Mesendoderm (in vitro differentiated cells): ENCODE results near the gene PRSS3.

Experiments
- DNase-seq: peaks from one replicate; pipeline ENCODE4 v3.0.0; 2013
- H2AK5ac ChIP-seq: 2 replicates; pipeline ENCODE4 v1.6.1; 2013; ENCODE audit warnings: low read length, inconsistent platforms
- H2BK120ac ChIP-seq: 2 replicates; pipeline ENCODE4 v1.6.1; 2013; ENCODE audit warnings: low read depth, mild to moderate bottlenecking, low read length, moderate library complexity, mixed read lengths
- H2BK15ac ChIP-seq: replicated peaks from 2 replicates; pipeline ENCODE4 v1.6.1; 2013; ENCODE audit warnings: low read depth, mild to moderate bottlenecking, moderate library complexity
- H2BK5ac ChIP-seq: 2 replicates; pipeline ENCODE4 v1.6.1; 2013; ENCODE audit warnings: low read length, inconsistent platforms
- H3K18ac ChIP-seq: 2 replicates; pipeline ENCODE4 v1.6.1; 2013; ENCODE audit warnings: mild to moderate bottlenecking, low read length, mixed read lengths
- H3K23ac ChIP-seq: one replicate; pipeline ENCODE4 v1.6.1; 2013; ENCODE audit warnings: low read length
- H3K27ac ChIP-seq: 2 replicates; pipeline ENCODE4 v1.5.1; 2013; ENCODE audit warnings: low read depth, mild to moderate bottlenecking, inconsistent platforms, low read length, moderate library complexity
- H3K27me3 ChIP-seq: 2 replicates; pipeline ENCODE4 v1.6.1; 2013; ENCODE audit warnings: low read length, control low read depth, mild to moderate bottlenecking, inconsistent platforms; ENCODE audit not compliant: insufficient read depth, poor library complexity
- H3K36me3 ChIP-seq: 2 replicates; pipeline ENCODE4 v1.6.1; 2013; ENCODE audit warnings: low read length, inconsistent platforms; ENCODE audit not compliant: control insufficient read depth, insufficient read depth
- H3K4ac ChIP-seq: one replicate; pipeline ENCODE4 v1.6.1; 2013; ENCODE audit warnings: low read depth, mild to moderate bottlenecking, low read length, moderate library complexity
- H3K4me1 ChIP-seq: 2 replicates; pipeline ENCODE4 v1.6.1; 2013; ENCODE audit warnings: low read depth, low read length, inconsistent platforms; ENCODE audit not compliant: control insufficient read depth
- H3K4me2 ChIP-seq: 2 replicates; pipeline ENCODE4 v1.6.1; 2013; ENCODE audit warnings: low read length
- H3K4me3 ChIP-seq: 2 replicates; pipeline ENCODE4 v1.5.1; 2013; ENCODE audit warnings: mild to moderate bottlenecking, low read length
- H3K56ac ChIP-seq: one replicate; pipeline ENCODE4 v1.6.1; 2013; ENCODE audit warnings: low read length
- H3K79me1 ChIP-seq: 2 replicates; pipeline ENCODE4 v1.6.1; 2013; ENCODE audit warnings: low read length, inconsistent platforms
- H3K79me2 ChIP-seq: 2 replicates; pipeline ENCODE4 v1.6.1; 2013; ENCODE audit warnings: mild to moderate bottlenecking, low read length; ENCODE audit not compliant: control insufficient read depth, insufficient read depth
- H3K9ac ChIP-seq: 2 replicates; pipeline ENCODE4 v1.6.1; 2013; ENCODE audit warnings: low read length, inconsistent platforms
- H4K5ac ChIP-seq: one replicate; pipeline ENCODE4 v1.6.1; 2013; ENCODE audit warnings: low read length
- H4K8ac ChIP-seq: one replicate; pipeline ENCODE4 v1.6.1; 2013; ENCODE audit warnings: low read depth, mild to moderate bottlenecking, control low read depth, low read length, moderate library complexity
- WGBS: extraction: QIAGEN DNeasy Blood & Tissue Kit; methylation state at CpG from one replicate; pipeline ENCODE4 v1.1.7; 2013; ENCODE audit warnings: low lambda C conversion rate, missing lambda C conversion rate; ENCODE audit not compliant: insufficient coverage; ENCODE audit errors: extremely low coverage; 5-methylcytosine and 5-hydroxymethylcytosine counted together

The PRSS3 gene

GRCh38 chr9:33778700-33779351 lies 16.5 kb upstream of the PRSS3 start:
- H2BK15ac ChIP-seq = no peak overlapping the region
- no peak overlapping the region for H3K18ac ChIP-seq
- peak; percentile 73 for DNase-seq
- H3K4me1 ChIP-seq = no peaks in the 10 kb centered on the region
- peak overlapping the region; percentile 56 for H3K56ac ChIP-seq
- H3K4me3 ChIP-seq = no peak overlapping the region
- no CpG with 5 or more reads among the region's 6 CpGs for WGBS
- no peaks in the 10 kb centered on the region for H3K27me3 ChIP-seq
- no peak overlapping the region for H2BK5ac ChIP-seq
- no peak overlapping the region for H2AK5ac ChIP-seq
- H3K36me3 ChIP-seq = no peaks in the 10 kb centered on the region
- H3K4ac ChIP-seq = no peak overlapping the region
- H3K23ac ChIP-seq = no peak overlapping the region
- no peak overlapping the region for H3K27ac ChIP-seq
- H3K4me2 ChIP-seq = no peak overlapping the region
- H4K5ac ChIP-seq = no peak overlapping the region
- no peaks in the 10 kb centered on the region for H3K79me2 ChIP-seq
- H2BK120ac ChIP-seq = no peak overlapping the region
- no peaks in the 10 kb centered on the region for H3K79me1 ChIP-seq
- H4K8ac ChIP-seq = no peak overlapping the region
- H3K9ac ChIP-seq = no peak overlapping the region

DNA sequence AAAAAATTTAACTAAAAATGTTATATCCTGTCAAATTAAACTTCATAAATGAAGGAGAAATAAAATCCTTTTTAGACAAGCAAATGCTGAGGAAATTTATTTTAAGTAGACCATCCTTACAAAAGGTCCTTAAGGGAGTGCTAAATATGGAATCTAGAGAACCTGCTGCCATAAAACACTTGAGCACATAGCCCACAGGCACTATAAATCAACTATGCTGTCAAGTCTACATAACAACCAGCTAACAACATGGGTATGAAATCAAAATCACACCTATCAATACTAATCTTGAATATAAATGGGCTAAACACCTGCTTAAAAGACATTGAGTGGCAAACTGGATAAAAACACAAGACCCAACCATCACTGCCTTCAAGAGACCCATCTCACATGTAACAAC lies 15.1 kb upstream of the PRSS3 start:
- no peak overlapping the region for H3K18ac ChIP-seq
- H4K5ac ChIP-seq = no peak overlapping the region
- DNase-seq = no peak
- H3K27ac ChIP-seq = no peak overlapping the region
- H3K4me3 ChIP-seq = no peak overlapping the region
- no peak overlapping the region for H2BK120ac ChIP-seq
- H3K4ac ChIP-seq = no peak overlapping the region
- H3K4me1 ChIP-seq = no peaks in the 10 kb centered on the region
- no peaks in the 10 kb centered on the region for H3K36me3 ChIP-seq
- H3K27me3 ChIP-seq = no peaks in the 10 kb centered on the region
- no peak overlapping the region for H3K4me2 ChIP-seq
- H3K79me2 ChIP-seq = no peaks in the 10 kb centered on the region
- H2AK5ac ChIP-seq = no peak overlapping the region
- no peak overlapping the region for H3K56ac ChIP-seq
- H2BK15ac ChIP-seq = no peak overlapping the region
- H3K23ac ChIP-seq = no peak overlapping the region
- H2BK5ac ChIP-seq = no peak overlapping the region
- no peaks in the 10 kb centered on the region for H3K79me1 ChIP-seq
- H3K9ac ChIP-seq = no peak overlapping the region
- no peak overlapping the region for H4K8ac ChIP-seq

DNA sequence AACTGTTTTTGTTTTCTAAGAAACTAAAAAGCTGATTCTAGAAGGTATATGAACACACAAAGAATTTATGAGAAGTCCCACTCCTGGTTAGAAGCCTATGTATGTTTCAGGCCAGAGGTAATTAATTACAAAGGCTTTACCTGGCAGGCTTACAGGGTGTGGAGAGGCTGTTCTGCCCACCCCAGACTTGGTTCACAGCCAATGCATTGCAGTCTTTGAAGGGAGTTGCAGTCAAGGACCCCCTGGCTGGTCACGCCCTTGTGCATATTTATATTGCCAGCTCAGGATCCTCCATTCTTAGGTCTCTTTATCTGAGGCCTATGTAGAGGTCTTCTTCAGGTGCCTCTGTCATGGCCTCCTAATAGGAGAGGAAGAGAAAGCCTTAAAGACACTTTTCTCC lies 13.6 kb upstream of the PRSS3 start:
- no peak for DNase-seq
- Histone ChIP-seq H3K9ac (no peak overlapping the region), H3K79me2 (no peaks in the 10 kb centered on the region), H2BK15ac (no peak overlapping the region), H2BK5ac (no peak overlapping the region), H3K79me1 (no peaks in the 10 kb centered on the region), H3K27me3 (no peaks in the 10 kb centered on the region), H3K4ac (no peak overlapping the region), H4K8ac (no peak overlapping the region), H3K18ac (no peak overlapping the region), H3K56ac (no peak overlapping the region), H2BK120ac (no peak overlapping the region), H3K4me3 (no peak overlapping the region), H4K5ac (no peak overlapping the region), H3K23ac (no peak overlapping the region), H3K36me3 (no peaks in the 10 kb centered on the region), H3K4me2 (no peak overlapping the region), H3K4me1 (no peaks in the 10 kb centered on the region), H3K27ac (no peak overlapping the region), H2AK5ac (no peak overlapping the region)
- WGBS = no CpG with 5 or more reads among the region's 1 CpG

DNA sequence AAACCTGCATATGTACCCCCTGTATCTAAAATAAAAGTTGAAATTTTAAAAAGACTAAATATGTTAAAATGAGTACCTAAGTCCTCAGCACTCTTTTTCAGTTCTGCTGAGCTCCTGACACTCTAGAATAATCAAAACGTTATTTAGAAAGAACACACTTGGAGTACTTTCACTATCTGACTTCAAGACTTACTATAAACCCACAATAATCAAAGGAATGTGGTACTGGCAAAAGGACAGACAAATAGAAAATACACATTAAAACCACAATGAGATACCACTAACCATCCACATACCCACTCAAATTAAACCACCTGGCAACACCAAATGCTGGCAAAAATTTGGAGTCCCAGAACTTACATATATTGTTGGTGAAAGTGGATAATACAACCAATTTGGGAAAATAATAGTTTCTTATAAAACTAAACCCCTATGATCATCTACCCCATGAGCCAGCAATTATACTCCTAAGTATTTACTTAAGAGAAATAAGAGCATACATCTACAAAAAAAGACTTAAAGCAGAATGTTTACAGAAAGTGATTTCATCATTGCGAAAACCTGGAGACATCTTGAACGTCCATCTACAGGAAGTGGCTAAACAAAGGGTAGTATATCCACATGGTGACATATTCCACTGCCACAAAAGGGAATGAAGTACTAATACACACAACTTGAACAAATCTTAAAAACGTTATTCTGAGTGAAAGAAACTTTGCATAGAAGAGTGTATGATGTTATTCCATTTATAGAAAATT lies 12.8 kb upstream of the PRSS3 start:
- no peak overlapping the region for H4K8ac ChIP-seq
- WGBS = no CpG with 5 or more reads among the region's 4 CpGs
- H3K4ac ChIP-seq = no peak overlapping the region
- H4K5ac ChIP-seq = no peak overlapping the region
- H2AK5ac ChIP-seq = no peak overlapping the region
- H3K56ac ChIP-seq = no peak overlapping the region
- no peaks in the 10 kb centered on the region for H3K27me3 ChIP-seq
- H2BK5ac ChIP-seq = no peak overlapping the region
- no peaks in the 10 kb centered on the region for H3K79me2 ChIP-seq
- H3K27ac ChIP-seq = no peak overlapping the region
- no peaks in the 10 kb centered on the region for H3K36me3 ChIP-seq
- no peak overlapping the region for H3K4me3 ChIP-seq
- H3K23ac ChIP-seq = no peak overlapping the region
- H3K4me2 ChIP-seq = no peak overlapping the region
- H2BK120ac ChIP-seq = no peak overlapping the region
- H2BK15ac ChIP-seq = no peak overlapping the region
- no peak for DNase-seq
- H3K18ac ChIP-seq = no peak overlapping the region
- no peak overlapping the region for H3K9ac ChIP-seq
- no peaks in the 10 kb centered on the region for H3K79me1 ChIP-seq
- no peaks in the 10 kb centered on the region for H3K4me1 ChIP-seq

DNA sequence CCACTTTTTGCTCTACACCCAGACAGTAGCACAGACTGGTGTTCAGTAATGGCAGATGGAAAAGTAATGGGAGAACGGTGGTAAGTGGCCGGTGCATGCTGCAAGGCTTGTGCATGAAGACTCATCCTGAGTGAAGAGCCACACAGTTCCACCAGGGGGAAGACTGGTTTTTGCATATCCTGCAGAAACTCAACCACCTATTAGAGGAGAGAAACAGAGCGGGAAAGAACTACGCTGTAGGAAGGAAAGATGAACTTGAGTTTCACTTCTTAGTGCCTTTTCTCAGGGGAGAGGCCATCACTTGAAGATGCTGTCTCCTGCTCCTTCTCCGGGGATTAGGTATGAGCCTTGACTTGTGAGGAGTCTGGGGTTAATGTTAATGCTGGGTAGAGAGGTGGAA lies 9.4 kb upstream of the PRSS3 start:
- Histone ChIP-seq H3K4me2 (no peak overlapping the region), H3K4me1 (no peaks in the 10 kb centered on the region), H2BK15ac (no peak overlapping the region), H4K8ac (no peak overlapping the region), H3K4me3 (no peak overlapping the region), H3K9ac (no peak overlapping the region), H3K56ac (no peak overlapping the region), H2BK5ac (no peak overlapping the region), H3K27ac (no peak overlapping the region), H4K5ac (no peak overlapping the region), H3K27me3 (no peaks in the 10 kb centered on the region), H2AK5ac (no peak overlapping the region), H2BK120ac (no peak overlapping the region), H3K23ac (no peak overlapping the region), H3K4ac (no peak overlapping the region), H3K18ac (no peak overlapping the region), H3K79me1 (no peaks in the 10 kb centered on the region), H3K79me2 (no peaks in the 10 kb centered on the region), H3K36me3 (no peaks in the 10 kb centered on the region)
- peak; percentile 53 for DNase-seq
- no CpG with 5 or more reads among the region's 5 CpGs for whole genome bisulfite sequencing

- Histone ChIP-seq H3K27ac (no peak overlapping the region), H3K4me1 (no peaks in the 10 kb centered on the region), H4K5ac (no peak overlapping the region), H3K79me2 (no peaks in the 10 kb centered on the region), H2BK5ac (no peak overlapping the region), H3K9ac (no peak overlapping the region), H3K23ac (no peak overlapping the region), H3K18ac (no peak overlapping the region), H2AK5ac (no peak overlapping the region), H4K8ac (no peak overlapping the region), H3K36me3 (no peaks in the 10 kb centered on the region), H3K4me2 (no peak overlapping the region), H3K79me1 (no peaks in the 10 kb centered on the region), H2BK120ac (no peak overlapping the region), H2BK15ac (no peak overlapping the region), H3K27me3 (no peaks in the 10 kb centered on the region), H3K4me3 (no peak overlapping the region), H3K4ac (no peak overlapping the region), H3K56ac (no peak overlapping the region)
- no CpG with 5 or more reads among the region's 2 CpGs for WGBS
- DNase-seq = no peak
These were observed 8.7 kb upstream of the PRSS3 start for GRCh38 chr9:33786681-33787080.
